Smooth muscle cell (in vitro differentiated cells): ENCODE results near the gene UBTD2. TPM values are rescaled to one million over a fixed set of nuclear protein-coding genes. Genes with fewer than 3 reads are reported as not detected.

ENCODE experiments used
- DNase-seq: peaks from one replicate; lab custom pipeline; 2025; ENCODE audit not compliant: unreplicated experiment; lab: John Stamatoyannopoulos, UW
- H2AFZ ChIP-seq: fragments of 200-600 bp; sonication (generic); 2 replicates; pipeline ENCODE4 v1.6.0; 2016; ENCODE audit warnings: antibody characterized with exemption, low read depth, mild to moderate bottlenecking
- H3F3A ChIP-seq: fragments of 200-600 bp; sonication (generic); 2 replicates; pipeline ENCODE4 v1.6.0; 2017; ENCODE audit warnings: antibody characterized with exemption, low read depth
- H3K27ac ChIP-seq: fragments of 200-600 bp; sonication (generic); 2 replicates; pipeline ENCODE4 v1.5.1; 2016; ENCODE audit warnings: low read depth, mild to moderate bottlenecking
- H3K27me3 ChIP-seq: fragments of 200-600 bp; sonication (generic); 2 replicates; pipeline ENCODE4 v1.6.1; 2016; ENCODE audit warnings: low read depth, mild to moderate bottlenecking
- H3K36me3 ChIP-seq: fragments of 200-600 bp; sonication (generic); 2 replicates; pipeline ENCODE4 v1.5.1; 2016; ENCODE audit warnings: low read depth
- H3K4me1 ChIP-seq: fragments of 200-600 bp; sonication (generic); 2 replicates; pipeline ENCODE4 v1.5.1; 2016; ENCODE audit warnings: low read depth
- H3K4me2 ChIP-seq: fragments of 200-600 bp; sonication (generic); 2 replicates; pipeline ENCODE4 v1.6.0; 2016; ENCODE audit warnings: mild to moderate bottlenecking
- H3K4me3 ChIP-seq: fragments of 200-600 bp; sonication (generic); 2 replicates; pipeline ENCODE4 v1.5.1; 2016; ENCODE audit warnings: mild to moderate bottlenecking
- H3K79me2 ChIP-seq: fragments of 200-600 bp; sonication (generic); 2 replicates; pipeline ENCODE4 v1.6.0; 2016; ENCODE audit warnings: low read depth, mild to moderate bottlenecking
- H3K9ac ChIP-seq: fragments of 200-600 bp; sonication (generic); 2 replicates; pipeline ENCODE4 v1.6.0; 2016; ENCODE audit warnings: low read depth
- H3K9me3 ChIP-seq: fragments of 200-600 bp; sonication (generic); replicated peaks from 2 replicates; pipeline ENCODE4 v1.5.1; 2016; ENCODE audit warnings: low read depth
- H4K20me1 ChIP-seq: fragments of 200-600 bp; sonication (generic); 2 replicates; pipeline ENCODE4 v1.6.0; 2016; ENCODE audit warnings: low read depth
- CTCF ChIP-seq: fragments of 200-600 bp; sonication (generic); IDR thresholded peaks from 2 replicates; pipeline ENCODE4 v1.5.1; 2017; ENCODE audit warnings: borderline replicate concordance, mild to moderate bottlenecking, antibody characterized with exemption; ENCODE audit not compliant: insufficient read depth, poor library complexity, severe bottlenecking
- WGBS: methylation state at CpG from one replicate; pipeline ENCODE4 v1.1.7; 2016; ENCODE audit warnings: low lambda C conversion rate; 5-methylcytosine and 5-hydroxymethylcytosine counted together
- polyA plus RNA-seq: library from polyadenylated mRNA; unstranded; fragments of >200 nt; fragmentation: Nextera tagmentation; extraction: Ambion mirVana; gene quantifications from 2 replicates; pipeline ENCODE4 v1.2.1, GENCODE V29; 2016
- total RNA-seq: library from RNA; depleted of rRNA; stranded (reverse); fragments of >200 nt; gene quantifications from 2 replicates; pipeline ENCODE4 v1.2.3, GENCODE V29; 2014

The UBTD2 gene
- total and polyA plus RNA-seq, 2 experiments from 2014 or later, result 20.8 to 38.2 TPM

- H4K20me1 ChIP-seq, result peaks cover 84% of the 10 kb centered on the region
- no peak overlapping the region for H3K4me2 ChIP-seq
- 90% methylated on average over 3 of the region's 3 CpGs for WGBS
- H3K9ac ChIP-seq, result no peak overlapping the region
- H3K36me3 ChIP-seq, result peaks cover 6% of the 10 kb centered on the region
- no peaks in the 10 kb centered on the region for H3F3A ChIP-seq
- no peaks in the 10 kb centered on the region for H3K9me3 ChIP-seq
- peaks cover 13% of the 10 kb centered on the region for H3K4me1 ChIP-seq
- H2AFZ ChIP-seq, result no peak overlapping the region
- DNase-seq, result no peak
- TF ChIP-seq CTCF, result no peak
- peaks cover 76% of the 10 kb centered on the region for H3K79me2 ChIP-seq
- H3K27me3 ChIP-seq, result no peaks in the 10 kb centered on the region
- H3K27ac ChIP-seq, result no peak overlapping the region
- H3K4me3 ChIP-seq, result no peak overlapping the region
Observed at GRCh38 chr5:172235827-172236736, 47.5 kb downstream of the UBTD2 start.

GRCh38 chr5:172235132-172235780 is 48.3 kb downstream of the UBTD2 start:
- no peak for DNase-seq
- Histone ChIP-seq H3F3A (no peaks in the 10 kb centered on the region), H3K4me1 (peaks cover 13% of the 10 kb centered on the region), H3K9ac (no peak overlapping the region), H2AFZ (no peak overlapping the region), H4K20me1 (peaks cover 82% of the 10 kb centered on the region), H3K9me3 (no peaks in the 10 kb centered on the region), H3K4me3 (peak overlapping the region; percentile 10), H3K27me3 (no peaks in the 10 kb centered on the region), H3K36me3 (peaks cover 8% of the 10 kb centered on the region), H3K79me2 (peaks cover 71% of the 10 kb centered on the region), H3K27ac (no peak overlapping the region), H3K4me2 (no peak overlapping the region)
- 80% methylated on average over 4 of the region's 4 CpGs for WGBS
- no peak for TF ChIP-seq CTCF

DNA sequence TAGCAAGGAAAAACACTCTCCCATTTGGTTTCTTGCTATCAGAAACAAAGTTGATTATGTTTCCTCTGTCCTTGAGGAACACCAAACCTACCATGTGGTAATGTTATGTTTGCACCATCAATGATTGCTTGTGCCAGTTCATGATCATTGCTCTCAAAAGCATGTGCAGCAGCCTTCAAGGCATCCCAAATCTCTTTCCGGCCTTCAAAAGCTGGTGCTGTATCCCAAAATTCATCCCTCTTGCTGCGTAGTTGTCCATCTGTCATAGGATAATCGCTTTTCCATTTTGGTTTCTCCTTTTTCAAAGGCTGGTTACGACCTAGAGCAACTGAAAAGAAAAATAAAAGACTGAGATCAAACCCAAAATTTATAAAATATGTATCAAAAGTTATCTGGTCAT is 49.5 kb downstream of the UBTD2 start:
- peaks cover 13% of the 10 kb centered on the region for H3K4me1 ChIP-seq
- WGBS, result 97% methylated on average over 4 of the region's 4 CpGs
- H4K20me1 ChIP-seq, result peaks cover 76% of the 10 kb centered on the region
- DNase-seq, result no peak
- H3K27me3 ChIP-seq, result no peaks in the 10 kb centered on the region
- H3K36me3 ChIP-seq, result peaks cover 11% of the 10 kb centered on the region
- no peak for TF ChIP-seq CTCF
- no peak overlapping the region for H3K9ac ChIP-seq
- no peaks in the 10 kb centered on the region for H3K9me3 ChIP-seq
- H2AFZ ChIP-seq, result no peak overlapping the region
- H3K4me3 ChIP-seq, result no peak overlapping the region
- H3K4me2 ChIP-seq, result no peak overlapping the region
- H3K79me2 ChIP-seq, result peaks cover 61% of the 10 kb centered on the region
- H3F3A ChIP-seq, result no peaks in the 10 kb centered on the region
- H3K27ac ChIP-seq, result no peak overlapping the region
